GM10847 (cell line): ENCODE data around the gene TMEM213.

Source experiments
- POLR2A ChIP-seq: IDR thresholded peaks from 2 replicates; pipeline ENCODE4 v1.6.1; 2011; ENCODE audit not compliant: insufficient read length; ENCODE audit errors: extremely low read depth

The TMEM213 gene

DNA sequence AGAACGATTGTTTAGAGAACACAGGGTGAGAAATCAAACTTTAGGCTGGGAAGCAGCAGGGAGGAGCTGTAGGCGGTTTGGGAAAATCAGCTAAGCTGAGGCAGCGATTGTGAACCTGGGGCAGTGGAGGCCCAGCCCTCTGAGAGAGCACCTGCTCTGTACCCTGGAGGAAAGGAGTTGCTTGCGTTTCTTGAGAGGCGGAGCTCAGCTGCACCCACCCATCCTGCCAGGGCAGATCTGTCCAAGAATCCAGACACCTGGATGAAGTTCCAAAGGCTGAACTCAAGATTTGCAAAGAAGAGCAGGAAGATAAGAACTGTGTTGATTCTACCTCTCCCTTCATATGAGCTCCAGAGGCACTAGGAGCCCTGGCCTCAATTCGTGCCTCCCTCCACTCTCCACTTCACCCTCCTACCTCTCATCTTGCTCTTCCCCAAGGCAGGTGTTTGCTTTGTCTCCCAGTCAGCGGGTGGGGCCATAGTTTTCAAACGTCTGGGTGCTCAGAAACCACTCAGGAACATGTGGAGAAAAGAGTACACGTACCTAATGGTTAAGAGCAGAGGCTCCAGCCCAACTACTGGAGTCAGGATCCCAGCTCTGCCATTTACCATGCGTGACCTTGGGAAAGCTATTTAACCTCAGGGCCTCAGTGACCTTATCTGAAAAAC lies 21.5 kb upstream of the TMEM213 start:
- no peak for TF ChIP-seq POLR2A

DNA sequence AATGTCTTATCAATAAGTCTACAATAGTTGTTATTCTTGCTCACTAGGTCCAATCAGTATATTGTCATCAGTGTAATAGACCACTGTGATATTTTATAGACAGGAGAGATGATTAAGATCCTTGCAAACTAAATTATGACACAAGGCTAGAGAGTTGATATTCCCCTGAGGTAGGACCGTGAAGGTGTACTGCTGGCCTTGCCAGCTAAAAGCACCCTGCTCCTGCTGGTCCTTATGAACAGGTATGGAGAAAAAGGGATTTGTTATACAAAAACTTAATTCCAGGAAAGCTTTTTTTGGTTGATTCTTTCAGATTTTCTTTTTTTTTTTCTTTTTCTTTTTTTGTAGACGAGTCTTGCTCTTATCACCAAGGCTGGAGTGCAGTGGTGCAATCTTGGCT lies 16.8 kb upstream of the TMEM213 start:
- TF ChIP-seq POLR2A = no peak

DNA sequence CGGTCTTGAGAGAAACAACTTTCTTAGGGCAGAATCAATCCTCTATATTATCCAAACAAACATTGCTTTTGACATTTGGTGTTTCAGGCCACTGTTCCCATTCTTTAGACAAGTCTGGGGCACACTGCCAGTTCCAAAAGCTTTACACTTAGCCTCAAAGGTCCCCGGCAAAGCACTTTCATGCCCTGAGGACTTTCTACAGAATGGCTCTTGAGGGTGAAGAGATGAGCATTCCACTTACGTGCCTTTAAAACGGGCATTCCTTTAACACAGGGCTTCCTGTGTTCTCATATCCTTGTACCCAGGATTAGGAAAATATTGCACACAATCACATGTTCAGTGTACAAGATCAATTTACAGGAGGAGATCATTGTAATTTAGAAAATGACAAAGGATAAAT lies 13.1 kb upstream of the TMEM213 start:
- TF ChIP-seq POLR2A = no peak

DNA sequence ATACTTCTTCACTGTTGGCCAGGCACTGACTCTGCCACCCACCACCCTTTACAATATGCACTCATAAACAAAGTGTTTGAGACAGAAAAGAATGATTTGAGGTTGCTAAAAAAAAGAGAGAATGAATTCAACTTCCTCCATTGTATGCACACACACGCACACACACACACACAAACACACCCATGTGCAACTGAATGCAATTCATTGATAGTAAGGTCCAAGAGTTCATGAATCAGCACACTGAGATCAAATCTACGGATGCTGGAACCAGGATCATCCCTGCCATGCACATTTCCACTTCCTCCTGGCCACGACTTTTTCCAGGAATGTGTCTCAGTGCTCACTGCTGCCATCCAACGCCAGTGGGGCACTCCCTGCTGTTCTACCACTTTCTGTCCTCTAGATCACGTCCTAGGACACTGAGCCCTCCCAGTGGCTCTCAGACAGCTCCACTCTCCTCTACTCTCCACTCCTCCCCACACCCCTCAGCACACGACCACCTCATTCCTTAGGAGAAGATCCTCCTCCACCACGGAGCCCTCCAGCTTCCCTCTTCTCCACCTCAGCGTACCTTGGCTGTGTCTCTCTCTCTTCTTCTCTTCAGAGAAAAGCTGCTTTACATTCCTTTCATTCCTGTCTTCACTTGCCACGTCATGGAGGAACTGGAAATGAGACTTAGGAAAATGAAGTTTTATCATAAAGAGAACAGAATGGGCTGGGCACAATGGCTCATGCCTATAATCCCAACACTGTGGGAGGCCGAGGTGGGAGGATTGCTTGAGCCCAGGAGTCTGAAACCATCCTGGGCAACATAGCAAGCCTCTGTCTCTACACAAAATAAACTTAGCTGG lies 12.0 kb upstream of the TMEM213 start:
- TF ChIP-seq POLR2A = no peak

DNA sequence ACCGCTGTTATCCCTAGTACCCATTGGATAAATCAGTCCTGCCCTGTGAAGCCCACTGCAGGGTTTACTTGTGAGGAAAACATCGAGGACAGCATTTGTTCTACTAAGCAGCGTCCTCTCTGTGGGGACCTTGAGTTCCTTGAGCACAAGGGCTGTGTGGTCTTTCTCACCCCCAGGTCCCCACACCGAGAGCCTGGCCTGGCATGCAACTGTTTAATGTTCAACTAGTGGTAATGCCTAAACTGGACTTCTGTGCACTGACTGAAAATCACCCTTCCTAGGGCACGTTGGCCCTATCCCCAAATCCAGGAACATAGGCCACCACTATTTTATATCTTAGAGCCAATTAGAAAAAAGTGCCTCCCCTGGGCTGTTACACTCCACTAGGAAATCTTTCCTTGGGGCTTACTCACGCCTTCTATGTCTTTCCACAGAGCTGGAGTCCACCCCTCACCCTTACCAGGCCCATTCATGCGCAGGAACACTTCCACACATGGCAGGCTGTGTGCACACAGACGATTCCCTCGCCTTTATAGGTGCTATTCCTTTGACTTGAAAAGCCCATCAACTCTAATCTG lies 1.7 kb upstream of the TMEM213 start:
- no peak for TF ChIP-seq POLR2A

DNA sequence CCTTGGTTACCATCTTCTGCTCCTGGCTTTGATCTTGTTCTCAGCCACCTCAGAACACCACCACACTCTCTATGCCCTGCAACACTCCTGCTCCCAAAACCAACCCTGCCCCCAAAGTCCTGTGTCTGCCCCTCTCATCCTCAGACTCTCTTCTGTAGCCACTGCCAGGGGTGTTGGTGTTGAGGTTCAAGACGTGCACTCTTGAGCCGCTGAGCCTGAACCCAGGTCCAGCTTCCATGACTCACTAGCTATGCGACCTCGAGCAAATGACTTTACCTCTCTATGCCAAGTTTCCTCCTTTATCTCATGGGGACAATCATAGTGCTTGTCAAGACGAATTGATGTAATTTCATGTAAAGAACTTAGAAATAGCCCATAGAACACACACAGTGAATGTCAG lies 1.0 kb downstream of the TMEM213 start:
- no peak for TF ChIP-seq POLR2A

DNA sequence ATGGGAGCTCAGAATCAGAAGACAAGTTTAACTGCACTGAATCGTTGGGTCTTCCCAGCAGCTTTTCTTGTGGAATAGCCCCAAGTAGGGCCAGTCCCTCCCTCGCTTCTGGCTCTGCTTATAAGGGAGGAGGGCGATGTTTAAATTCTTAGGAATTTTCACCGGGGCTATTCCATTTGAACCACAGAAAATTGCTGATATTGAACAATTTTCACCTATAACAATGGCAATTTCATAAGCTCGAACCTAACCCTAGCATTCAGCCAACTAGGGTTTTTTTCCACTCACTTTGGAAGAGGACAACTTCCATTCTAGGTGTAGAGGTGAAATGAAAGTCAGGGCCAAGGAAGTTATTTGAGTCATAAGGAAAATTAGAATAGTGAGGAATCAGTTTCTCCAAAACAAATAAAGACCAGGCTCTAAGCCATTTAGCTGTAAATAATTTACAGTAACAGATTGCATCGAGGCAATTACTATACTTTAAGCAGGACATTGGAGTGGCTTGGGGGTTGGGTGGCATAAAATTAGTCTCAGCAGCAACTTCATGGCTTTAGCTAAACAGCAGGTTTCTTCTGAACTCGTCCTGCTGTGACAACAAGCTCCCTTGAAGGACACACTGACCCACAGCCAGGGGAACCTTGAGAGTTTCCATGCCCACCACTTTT lies 1.7 kb downstream of the TMEM213 start:
- TF ChIP-seq POLR2A = no peak

DNA sequence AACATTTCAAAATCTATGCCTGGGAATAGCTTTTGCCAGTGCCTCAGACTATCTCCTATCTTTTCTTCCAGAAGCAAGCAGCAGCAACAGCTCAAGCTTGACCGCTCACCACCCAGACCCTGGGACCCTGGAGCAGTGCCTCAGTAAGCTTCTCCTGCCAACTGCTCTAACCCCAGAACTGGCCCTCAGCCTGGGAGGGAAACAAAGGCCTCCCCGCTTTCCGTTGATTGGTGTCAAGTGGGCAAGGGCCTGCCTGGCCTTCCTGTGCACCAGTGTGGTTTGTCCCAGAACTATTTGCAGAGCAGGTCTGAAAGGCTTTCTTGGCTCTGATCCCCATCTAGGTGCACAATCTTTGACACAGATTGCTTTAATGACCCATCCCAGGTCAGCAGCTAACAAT lies 3.5 kb downstream of the TMEM213 start:
- TF ChIP-seq POLR2A = no peak

DNA sequence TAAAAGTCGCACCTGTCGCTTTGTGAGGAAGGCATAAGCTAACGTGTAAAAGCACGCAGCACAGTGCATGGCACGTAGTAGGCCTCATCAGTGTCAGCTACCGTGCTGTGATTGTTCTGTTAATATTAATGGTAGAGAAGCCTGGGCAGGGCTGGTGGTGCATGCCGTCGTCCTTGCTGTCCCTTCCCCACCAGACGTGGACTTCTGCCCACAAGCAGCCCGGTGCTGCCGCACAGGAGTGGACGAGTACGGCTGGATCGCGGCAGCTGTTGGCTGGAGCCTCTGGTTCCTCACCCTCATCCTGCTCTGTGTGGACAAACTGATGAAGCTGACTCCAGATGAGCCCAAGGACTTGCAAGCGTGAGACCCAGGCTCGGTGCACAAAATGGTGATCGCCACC lies 4.9 kb downstream of the TMEM213 start:
- TF ChIP-seq POLR2A = no peak

DNA sequence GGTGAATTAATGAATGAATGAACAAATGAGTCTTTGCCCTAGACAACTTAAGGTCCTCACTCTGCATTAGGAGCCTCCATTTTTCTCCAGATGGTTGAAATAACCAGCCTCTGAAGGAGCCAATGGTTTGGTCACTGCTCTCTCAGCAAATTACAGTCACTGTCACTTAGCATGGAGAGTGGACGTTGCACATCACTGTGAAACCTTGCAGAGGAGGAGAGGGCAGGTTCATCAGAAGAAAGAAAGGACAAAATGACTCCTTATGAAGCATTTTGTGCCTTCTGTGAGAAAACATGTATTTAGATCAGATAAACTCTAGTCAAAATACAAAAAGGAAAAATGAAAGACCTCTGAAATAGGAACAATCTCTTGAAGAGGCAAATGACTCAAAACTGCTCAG lies 6.8 kb downstream of the TMEM213 start:
- no peak for TF ChIP-seq POLR2A

DNA sequence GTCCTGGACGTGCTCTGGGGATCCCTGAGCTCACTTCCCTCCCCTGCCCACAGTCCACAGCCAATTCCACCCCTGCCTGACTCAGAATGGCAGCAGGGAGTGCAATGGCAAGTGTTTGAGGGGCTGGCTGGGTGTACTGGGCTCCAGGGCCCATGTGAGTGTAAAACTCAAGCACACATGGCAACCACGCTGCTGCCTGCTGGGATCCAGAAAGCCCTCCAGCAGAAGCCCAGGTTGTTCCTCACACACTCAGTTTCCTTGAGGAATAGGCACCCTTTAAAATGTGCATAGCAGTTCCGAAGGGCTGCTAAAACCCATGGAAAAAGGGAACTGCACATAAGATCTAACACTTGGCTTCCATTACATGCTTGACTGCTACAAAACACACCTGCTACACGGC lies 11.6 kb downstream of the TMEM213 start:
- TF ChIP-seq POLR2A = no peak

DNA sequence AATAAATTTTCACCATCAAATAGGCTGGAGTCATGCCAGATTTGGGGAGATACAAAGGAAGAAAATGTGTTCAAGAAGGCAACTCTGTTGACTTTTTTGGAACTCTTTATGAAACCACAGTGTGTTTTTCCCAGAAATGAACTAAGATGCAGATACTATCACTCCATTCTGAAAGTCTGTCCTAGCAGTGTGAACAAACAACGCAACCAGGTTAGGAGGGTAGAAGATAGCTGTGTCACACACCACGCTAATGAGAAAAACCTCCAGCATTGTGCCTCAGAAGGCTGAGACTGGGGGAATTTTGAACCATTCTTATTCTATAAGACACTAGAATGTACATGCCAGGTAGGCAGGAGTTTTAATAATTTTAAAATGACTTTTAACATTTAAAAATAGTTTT lies 16.2 kb downstream of the TMEM213 start:
- no peak for TF ChIP-seq POLR2A

DNA sequence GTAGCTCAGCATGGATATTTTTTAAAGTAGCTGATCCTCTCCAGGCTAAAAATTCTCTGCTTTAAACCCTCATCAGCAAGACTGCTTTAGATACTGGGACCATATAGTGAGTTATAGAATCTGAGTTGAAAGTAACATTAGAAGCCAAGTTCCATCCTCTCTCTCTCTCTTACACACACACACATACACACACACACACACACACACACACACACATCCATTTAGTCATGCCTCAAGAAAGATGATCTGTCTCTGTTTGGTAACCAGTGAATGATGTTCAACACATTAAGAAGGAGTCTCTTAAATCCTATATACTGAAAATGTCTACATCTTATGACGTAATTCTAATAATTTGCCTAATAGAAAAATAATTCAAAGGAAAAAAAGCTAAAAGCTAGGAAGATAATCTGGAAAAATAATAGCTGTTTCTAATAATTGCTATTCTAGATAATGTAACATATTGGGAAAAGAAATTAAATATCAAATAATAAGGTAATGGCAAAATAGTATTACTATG lies 17.1 kb downstream of the TMEM213 start:
- no peak for TF ChIP-seq POLR2A

DNA sequence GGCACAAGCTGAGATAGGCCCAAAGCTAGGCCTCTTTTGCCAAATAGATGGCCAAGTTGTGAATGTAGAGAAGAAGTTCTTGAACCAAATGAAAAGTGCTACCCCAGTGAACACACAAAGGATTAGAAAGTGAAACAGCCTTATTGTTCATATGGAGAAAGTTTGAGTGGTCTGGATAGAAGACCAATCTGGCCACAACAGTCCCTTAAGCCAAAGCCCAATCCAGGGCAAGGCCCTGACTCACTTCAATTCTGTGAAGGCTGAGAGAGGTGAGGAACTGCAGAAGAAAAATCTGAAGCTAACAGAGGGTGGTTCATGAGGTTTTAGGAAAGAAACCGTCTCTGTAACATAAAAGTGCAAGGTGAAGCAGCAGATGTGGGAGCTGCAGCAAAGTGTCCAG lies 18.9 kb downstream of the TMEM213 start:
- TF ChIP-seq POLR2A = no peak

DNA sequence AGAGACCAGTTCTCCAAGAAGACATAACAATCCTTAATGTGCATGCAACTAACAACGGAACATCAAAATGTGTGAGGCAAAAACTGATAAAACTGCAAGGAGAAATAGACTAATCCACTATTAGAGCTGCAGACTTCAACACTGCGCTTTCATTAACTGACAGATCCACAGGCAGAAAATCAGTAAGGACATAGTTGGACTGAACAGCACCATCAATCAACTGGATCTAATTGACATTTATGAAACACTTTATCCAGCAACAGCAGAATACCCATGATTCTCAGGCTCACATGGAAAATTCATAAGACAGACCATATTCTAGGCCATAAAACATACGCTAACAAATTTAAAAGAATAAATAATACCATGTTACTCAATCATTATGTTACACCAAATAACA lies 21.8 kb downstream of the TMEM213 start:
- no peak for TF ChIP-seq POLR2A

DNA sequence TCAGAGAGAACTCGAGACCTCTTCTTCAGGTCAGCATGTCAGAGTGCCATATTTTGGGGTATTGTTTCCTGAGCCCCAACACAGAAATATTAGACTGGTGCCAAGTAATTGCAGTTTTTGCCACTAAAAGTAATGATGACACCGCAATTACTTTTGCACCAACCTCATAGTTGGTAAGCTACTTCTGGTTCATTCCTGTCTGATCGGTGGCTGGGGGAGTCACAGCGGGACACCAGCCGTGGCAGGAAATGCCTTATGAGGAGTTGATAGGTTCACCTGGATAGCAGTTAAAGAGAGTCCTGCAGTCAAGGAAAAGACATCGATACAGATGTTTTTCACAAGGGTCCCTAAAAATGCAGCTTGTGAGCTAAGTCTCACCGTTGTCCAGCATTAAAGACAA lies 24.1 kb downstream of the TMEM213 start:
- no peak for TF ChIP-seq POLR2A

DNA sequence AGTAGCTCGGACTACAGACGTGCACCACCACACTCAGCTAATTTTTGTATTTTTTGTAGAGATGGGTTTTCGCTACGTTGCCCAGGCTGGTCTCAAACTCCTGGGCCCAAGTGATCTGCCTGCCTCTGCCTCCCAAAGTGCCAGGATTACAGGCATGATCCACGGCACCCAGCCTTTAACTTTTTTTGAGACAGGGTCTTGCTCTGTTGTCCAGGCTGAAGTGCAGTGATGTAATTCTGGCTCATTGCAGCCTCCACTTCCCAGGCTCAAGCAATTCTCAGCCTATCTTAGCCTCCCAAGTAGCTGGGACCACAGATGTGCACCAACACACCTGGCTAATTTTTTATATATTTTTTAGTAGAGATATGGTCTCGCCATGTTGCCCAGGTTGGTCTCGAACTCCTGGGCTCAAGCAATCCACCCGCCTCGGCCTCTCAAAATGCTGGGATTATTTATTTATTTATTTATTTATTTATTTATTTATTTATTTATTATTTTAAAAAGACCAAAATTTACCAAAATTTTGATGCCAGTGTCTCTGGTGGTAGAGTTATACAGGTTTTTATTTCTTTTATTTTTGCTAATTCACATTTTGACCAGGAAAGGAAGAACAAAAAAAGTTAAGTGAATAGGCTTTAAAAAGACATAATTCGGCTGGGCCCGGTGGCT lies 25.2 kb downstream of the TMEM213 start:
- TF ChIP-seq POLR2A = no peak
